Inferior parietal cortex (tissue), 1 donor: ENCODE measurements around the gene ATXN7.

ENCODE experiments used
- DNase-seq: peaks from one replicate; pipeline ENCODE4 v3.0.0-alpha.2; 2016; ENCODE audit errors: extremely low spot score

ATXN7 gene

DNA sequence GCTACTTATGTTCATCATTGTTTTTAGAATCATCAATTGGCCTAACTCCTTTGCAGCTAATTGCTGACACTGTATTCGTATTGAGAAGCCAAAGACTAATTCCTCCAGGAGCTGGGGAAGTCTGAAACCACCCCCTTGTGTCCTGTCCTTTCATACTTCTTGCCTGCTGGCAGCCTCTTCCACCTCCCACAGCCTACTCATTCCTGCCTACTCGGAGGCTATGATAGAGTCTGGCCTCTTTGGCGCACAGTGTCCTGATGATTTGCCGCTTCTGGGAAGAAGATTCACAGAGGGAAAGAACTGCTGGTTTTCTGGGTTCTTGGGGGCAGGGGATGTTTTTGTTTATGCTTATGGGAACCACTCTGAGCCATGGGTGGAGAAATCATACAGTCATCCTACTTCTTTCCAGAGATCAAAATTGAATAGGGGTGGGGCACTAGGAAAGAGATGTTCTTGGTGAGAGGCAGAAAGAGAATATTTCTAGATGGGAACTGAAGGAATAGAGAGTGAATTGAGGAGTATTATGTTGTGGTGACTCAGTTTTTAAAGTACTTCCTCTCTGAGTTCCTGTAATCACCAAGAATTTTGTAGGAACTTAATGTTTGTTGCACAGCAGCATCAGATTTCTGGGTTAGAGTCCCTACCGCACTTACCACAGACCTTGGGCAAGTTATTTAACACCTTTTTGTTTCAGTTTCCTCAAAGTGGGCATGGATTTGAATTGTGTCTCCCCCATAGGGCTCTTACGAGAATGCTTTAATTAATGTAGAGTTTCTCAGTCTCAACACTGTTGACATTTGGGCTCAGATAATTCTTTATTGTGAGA is 70.6 kb downstream of the ATXN7 start:
- DNase-seq: no peak

- DNase-seq: no peak
Observed at GRCh38 chr3:63936925-63937324, 73.3 kb downstream of the ATXN7 start.

DNA sequence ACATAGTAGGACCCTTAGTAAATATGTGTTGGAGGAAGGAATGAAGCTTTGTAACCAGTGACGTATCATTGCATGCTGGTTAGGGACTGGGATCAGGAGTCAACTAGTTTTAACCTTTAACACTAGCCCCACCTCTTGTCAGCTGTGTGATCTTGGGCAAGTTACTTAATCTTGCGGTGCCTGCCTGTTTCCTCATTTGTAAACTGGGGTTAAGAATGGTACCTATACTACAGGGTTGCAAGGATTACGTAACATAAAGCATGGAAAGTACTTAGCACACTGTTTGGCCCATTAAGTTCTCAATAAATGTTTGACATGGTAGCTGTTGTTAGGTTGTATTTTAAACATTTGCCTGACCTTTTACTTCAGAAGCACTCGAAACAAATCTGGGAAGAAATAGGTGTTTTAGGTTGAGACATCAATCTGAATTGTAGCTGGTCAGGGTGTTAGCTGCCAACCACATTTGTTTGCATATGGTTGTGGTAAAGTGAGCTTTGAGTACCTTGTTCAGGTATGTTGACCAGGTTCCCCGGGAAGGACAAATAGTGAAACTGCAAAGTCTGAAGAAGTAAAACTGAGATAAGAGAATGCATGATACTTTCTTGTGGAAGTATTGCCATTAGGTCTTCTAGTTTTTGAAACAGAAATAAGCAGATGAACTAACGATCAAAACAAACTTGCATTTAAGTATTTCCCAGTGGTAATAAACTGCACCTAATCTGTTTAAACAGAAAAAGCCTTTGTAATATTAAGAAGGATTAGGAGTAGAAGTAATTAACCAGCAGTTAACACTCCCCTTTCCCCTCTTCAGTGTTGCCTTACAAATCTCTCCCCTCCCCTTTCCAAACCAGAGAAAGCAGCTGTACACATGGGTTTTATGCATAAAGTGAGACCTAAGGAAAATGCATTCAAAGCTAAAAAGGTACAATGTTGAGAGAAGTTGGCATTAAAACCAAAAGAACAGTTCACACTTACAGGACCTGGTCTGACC is 74.3 kb downstream of the ATXN7 start:
- DNase-seq: no peak

- no peak for DNase-seq
Observed at GRCh38 chr3:63940389-63940757, 76.7 kb downstream of the ATXN7 start.

DNA sequence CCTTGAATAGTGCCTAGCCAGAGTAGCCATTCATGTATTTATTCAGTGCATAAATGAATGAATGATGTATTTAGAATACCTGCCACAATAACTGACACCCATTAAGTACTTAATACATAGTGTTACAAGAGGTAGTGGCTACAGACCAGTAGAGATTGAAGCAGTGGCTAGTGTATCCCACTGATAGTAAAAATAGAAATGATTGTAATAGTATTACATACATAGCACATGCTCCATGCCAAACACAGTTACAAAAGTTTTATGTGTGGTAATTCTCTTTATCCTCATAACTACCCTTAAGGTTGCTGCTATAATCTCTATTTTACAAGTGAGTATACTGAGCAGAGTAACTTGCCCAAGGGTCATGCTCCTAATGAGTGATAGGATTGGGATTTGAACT is 78.9 kb downstream of the ATXN7 start:
- no peak for DNase-seq

- no peak for DNase-seq
Observed at GRCh38 chr3:63943678-63944077, 80.0 kb downstream of the ATXN7 start.

DNA sequence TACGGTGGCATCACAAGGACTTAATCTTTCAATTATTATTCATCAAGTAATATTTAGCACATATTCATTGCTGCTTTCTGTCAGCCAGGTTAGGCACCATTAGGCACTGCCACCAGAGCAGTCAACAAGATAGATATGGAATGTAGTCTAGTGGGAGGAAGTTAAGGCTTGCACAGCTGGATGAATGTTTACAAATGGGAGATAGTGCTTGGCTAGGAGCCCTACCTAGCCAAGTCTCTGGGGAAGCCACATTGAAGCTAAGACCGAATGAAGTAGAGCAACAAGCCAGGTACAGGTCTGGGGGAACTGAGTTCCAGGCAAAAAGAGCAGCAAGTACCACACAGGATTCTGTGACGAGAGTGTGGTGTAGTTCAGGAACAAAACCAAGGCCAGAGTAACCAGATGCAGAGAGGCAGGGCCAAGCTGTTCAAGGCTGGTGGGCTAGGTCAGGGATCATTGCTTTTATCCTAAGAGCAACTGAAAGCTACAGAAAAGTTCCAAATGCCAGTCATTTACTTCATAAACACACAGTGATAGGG is 82.0 kb downstream of the ATXN7 start:
- DNase-seq: no peak

DNA sequence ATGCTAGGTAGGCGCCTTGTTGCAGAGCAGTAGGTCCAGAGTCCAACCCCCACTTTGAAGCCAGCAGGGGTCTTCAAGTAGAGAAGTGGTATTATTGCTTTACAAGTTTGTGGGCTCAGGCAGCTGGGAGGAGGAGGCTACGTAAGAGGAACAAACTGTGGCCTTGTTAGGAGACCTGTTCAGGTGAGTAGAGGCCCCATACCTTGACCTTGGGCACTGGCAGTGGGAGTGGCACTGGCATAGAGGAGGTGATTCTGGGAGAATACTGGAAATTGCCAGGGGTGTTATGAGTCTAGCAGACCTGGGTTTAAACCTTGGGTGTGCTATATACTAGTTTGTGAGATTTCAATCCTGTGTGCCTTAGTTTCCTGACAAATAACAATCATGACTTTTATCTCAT is 83.1 kb downstream of the ATXN7 start:
- DNase-seq: no peak

GRCh38 chr3:63947594-63947993 is 83.9 kb downstream of the ATXN7 start:
- no peak for DNase-seq

DNA sequence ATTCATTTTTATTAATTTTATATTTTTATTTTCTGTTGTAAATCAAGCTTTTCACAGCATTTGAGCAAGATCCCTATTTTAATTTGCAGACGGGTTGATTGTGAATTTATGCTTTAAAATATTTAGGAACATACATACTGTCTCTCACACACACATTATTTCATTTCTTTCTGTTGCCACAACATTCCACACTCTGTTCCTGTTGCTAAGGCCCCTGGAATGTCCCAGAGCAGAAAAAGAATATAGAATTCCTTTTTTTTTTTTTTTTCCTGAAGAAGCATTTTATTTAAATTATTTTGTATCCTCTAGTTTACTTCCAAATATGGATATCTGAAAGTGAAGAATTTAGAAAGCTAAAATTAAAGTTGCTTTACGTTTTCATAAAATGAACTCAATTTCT is 85.3 kb downstream of the ATXN7 start:
- no peak for DNase-seq

DNA sequence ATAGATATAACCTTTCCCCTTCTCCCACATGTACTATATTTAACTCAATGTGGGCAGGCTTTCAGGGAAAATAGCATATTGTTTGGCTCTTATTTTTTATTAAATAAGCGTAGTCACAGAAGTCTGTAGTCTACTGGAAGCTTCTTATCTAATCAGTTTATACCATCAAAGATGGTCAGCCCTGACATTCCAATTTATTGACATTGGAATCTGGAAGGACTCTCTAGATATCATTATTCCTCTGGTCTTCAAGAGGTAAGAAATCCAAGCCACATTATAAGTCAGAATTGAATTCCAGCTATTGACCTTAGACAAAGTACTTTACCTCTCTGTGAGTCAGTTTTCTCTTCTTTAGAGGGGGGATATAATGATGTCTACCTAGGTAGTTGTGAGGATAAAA is 87.0 kb downstream of the ATXN7 start:
- no peak for DNase-seq

- no peak for DNase-seq
Observed at GRCh38 chr3:63951492-63952247, 88.0 kb downstream of the ATXN7 start.

- no peak for DNase-seq
Observed at GRCh38 chr3:63952248-63952594, 88.6 kb downstream of the ATXN7 start.

DNA sequence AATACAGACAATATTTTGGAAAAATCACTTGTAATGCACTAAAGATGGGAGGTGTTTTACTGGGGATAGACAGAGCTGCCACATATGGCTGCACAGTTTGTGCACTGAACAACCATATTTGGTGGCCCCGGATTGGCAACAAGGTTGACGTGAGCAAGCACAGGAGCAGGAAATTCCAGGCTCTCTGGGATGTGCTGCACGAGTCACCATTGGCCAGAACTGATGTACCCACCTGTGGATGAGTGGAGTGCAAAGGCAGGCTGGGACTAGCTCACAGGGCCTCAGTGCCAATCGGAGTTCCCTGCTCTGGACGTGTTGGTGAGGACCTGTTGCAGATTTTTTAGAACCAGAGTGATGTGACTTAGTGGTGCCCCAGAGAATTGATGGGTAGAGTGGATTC is 90.5 kb downstream of the ATXN7 start:
- DNase-seq: no peak

DNA sequence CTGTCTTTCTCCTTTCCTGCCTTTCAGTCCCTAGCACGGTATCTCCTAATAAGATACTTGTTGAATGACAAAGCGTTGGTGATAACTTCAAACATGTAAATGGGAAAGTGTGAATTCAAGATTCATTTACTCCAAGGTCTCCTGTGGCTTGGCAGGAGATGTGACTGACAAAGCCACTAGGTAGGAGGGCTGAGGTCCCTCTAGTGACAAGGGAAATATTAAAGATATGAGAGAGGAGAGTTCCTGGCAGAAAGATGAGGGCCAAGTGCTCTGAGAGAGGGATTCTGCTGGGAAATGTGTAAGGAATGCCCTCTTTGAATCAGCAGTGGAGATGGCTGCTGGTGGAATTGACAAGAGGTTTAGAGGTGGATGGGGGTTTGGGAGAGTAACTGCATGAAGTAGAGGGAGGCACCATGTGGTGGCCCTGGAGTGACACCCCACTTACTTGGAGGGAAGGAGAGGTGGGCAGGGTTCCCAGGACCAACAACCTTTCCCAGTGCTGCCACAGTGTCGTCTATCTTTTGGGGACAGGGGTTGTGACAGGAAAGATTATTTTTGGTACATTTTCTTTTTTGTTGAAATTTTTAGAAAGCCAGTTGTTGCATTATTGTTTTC is 91.5 kb downstream of the ATXN7 start:
- DNase-seq: no peak

DNA sequence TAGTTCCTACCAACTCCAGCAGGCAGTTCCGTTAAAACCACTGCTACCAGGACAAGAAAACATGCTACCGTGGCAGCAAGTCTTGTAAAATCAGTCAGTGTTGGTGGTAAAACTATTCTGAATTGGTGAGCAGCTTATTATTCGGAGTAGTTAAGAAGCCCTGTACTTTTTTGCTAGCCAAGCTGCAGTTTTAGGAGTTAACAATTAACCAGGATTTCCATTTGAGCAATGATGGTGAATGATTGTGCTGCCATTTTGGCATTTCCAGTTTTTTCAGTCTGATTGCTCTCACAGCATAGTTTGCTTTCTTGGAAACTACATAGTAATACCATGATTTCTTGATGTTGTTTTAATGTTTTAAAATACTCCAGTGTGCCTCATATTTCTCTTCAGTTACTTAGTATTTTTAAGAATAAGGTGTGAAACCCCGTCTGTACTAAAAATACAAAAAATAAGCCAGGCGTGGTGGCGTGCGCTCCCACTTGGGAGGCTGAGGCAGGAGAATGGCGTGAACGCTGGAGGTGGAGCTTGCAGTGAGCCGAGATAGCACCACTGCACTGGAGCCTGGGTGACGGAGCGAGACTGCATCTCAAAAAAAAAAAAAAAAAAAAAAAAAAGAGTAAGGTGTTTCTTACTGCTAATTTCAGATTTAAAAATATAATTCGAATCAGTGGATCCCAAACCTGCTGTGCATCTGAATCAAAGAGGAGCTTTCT is 92.3 kb downstream of the ATXN7 start:
- DNase-seq: no peak

- DNase-seq: no peak
Observed at GRCh38 chr3:63959146-63959545, 95.5 kb downstream of the ATXN7 start.

GRCh38 chr3:63960048-63960711 is 96.5 kb downstream of the ATXN7 start:
- DNase-seq: no peak

- peak; percentile 59 for DNase-seq
Observed at GRCh38 chr3:63961891-63962290, 98.2 kb downstream of the ATXN7 start.

DNA sequence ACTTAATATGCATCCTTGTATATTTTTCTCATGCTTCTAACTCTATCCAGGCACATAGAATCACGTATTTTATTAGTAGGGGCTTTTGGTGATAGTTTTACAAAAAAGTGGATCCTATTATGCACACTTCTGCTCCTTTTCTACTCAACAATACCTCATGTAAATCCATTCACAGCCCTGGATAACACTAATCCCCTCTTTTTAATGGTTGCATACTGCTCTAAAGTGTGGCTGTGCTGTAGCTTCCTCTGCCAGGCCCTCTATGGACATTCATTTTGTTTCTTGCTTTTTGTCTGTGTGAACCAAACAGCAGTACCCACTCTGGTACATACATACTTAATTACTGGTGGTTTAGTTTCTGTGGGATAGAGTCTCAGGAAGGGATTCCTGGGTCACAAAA is 99.8 kb downstream of the ATXN7 start:
- DNase-seq: no peak
